ENCODE data around the gene APMAP.

APMAP gene

DNA sequence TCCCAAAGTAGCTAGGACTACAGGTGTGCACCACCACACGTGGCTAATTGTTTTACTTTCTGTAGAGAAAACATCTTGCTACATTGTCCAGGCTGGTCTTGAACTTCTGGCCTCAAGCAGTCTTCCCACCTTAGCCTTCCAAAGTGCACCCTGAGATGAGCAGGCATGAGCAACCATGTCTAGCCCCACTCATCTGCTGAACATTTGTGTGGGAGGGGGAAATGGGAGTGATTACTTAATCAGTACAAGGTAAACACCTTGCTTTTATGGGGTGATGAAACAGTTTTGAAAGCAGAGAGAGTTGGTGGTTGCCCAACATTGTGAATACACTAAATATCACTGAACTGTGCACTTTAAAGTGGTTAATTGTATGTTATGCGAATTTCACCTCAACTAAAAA, 5.3 kb downstream of the APMAP start:
- no peak for DNase-seq (ENCODE audit: low read depth)

GRCh38 chr20:24986436-24987015, 6.0 kb downstream of the APMAP start:
- no peak for DNase-seq (ENCODE audit: low read depth)

DNA sequence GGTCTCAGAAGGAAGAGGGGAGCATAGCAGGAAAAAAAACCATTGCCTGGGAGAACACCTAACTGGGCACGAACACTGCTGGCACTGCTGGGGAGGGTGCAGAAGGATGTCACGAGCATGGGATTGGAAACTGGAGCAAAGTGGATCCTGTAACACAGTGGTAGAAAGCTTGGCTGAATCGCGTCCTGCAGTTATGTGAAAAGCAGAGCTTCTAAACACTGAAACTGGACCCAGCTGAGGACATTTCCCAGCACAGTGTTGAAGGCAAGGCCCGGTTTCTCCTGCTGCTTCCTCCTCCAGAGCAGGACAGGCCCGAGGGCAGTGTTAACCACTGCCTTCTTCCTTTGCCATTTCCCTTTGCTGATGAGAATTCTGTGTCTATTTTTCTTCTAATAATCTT, 6.7 kb downstream of the APMAP start:
- DNase-seq (ENCODE audit: low read depth): no peak

DNA sequence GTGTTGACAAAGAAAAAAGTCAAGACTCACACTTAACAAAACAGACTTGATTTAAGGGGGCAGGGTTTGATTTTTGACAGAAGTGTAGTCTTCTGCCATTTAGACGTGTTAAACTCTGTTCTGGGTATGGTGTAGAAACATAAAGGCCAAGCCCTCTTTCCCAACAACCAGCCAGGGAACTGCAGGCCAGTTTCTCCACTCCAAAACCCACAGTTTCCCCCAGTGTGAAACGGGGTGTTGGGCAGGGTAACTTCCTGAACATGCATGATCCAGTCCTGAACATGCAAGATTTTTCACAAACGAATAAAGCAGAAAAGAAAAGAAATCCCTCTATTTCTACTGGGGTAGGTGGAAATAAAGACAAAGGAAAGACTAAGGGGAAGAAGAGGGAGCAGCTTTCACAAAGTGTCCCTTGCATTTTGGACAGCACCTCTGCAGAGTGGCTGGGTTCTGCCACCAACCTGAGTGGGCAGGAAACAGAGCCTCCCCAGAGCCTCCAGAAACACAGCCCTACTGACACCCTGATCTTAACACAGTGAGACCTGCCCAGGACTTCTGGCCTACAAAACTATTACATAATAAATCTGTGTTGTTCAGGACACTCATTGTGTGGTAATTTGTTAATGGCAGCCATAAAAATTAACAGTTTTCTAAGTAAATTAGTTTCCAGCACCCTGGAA, 7.5 kb downstream of the APMAP start:
- DNase-seq (ENCODE audit: low read depth): no peak

- DNase-seq (ENCODE audit: low read depth): no peak
These were observed 8.7 kb downstream of the APMAP start for GRCh38 chr20:24983896-24984295.

DNA sequence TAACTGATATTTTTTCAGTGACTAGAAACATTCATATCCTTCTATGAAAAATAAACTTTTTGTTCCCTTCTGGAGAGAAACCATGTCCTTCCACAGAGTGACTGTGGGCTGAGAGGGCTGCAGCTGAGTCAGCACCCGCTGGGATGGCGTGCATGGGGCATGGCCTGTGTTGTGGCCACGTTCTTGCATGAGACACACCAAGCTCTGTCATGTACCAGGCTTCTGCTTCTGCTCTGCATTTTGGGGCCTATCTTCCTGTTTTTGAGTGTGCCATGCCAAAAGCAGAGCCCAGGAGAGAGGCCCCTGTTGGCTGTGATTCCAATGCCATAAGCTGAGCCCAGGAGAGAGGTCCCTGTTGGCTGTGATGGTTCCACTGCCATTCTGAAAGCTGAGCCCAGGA, 10.8 kb downstream of the APMAP start:
- no peak for DNase-seq (ENCODE audit: low read depth)

GRCh38 chr20:24981282-24981681, 11.3 kb downstream of the APMAP start:
- DNase-seq (ENCODE audit: low read depth): no peak

- no peak for DNase-seq (ENCODE audit: low read depth)
These were observed 12.1 kb downstream of the APMAP start for GRCh38 chr20:24980291-24981053.

- DNase-seq (ENCODE audit: low read depth): no peak
These were observed 13.3 kb downstream of the APMAP start for GRCh38 chr20:24979036-24979960.

- no peak for DNase-seq (ENCODE audit: low read depth)
These were observed 14.0 kb downstream of the APMAP start for GRCh38 chr20:24978513-24978912.

DNA sequence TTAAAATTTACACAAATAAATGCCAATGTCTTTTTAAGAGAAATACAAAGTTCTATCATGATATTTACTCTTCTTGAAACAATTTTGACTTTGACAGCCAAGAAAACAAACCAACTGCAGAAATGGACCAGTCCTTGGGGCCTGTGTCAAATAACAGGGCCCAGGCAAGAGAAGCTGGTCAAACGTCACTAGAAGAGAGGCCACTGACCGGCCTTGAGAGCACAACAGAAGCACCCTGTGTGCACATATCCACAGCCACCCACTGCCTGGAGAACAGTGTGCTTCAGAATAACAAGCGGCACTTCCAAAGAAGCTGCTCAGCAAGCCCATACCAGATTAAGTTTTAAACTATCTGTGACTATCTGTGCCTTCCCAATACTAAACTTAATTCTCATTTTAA, 14.8 kb downstream of the APMAP start:
- no peak for DNase-seq (ENCODE audit: low read depth)

GRCh38 chr20:24977336-24977735, 15.2 kb downstream of the APMAP start:
- DNase-seq (ENCODE audit: low read depth): no peak

DNA sequence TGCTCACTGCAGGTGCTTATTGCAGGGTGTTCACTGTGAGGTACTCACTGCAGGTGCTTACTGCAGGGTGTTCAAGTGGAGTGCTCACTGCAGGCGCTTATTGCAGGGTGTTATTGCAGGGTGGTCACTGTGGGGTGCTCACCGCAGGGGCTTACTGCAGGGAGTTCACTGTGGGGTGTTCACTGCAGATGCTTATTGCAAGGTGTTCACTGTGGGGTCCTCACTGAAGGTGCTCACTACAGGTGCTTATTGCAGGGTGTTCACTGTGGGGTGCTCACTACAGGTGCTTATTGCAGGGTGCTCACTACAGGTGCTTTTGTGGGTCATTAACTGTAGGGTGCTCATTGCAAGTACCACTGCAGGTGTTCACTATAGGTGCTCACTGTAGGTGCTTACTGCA, 20.2 kb downstream of the APMAP start:
- no peak for DNase-seq (ENCODE audit: low read depth)

DNA sequence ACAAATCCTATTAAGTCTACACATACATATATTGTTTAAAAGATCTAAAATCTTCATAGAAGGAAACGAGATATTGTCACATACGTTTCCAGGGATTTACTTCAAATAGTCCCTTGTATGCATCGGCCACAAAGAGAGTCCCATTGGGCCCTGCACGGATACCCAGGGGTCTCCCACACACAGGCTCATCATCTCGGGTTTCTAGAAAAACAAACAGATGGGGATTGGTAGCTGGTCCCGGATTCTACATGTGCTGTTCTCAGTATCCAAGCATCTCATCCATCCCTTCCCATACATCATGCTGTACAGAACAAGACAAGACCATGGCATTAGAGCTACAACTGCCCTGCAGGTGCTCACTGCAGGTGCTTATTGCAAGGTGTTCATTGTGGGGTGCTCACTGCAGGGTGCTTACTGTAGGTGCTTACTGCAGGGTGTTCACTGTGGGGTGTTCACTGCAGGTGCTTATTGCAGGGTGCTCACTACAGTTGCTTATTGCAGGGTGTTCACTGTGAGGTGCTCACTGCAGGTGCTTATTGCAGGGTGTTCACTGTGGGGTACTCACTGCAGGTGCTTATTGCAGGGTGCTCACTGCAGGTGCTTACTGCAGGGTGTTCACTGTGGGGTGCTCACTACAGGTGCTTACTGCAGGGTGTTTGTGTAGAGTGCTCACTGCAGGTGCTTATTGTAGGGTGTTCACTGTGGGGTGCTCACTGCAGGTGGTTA, 21.0 kb downstream of the APMAP start:
- DNase-seq (ENCODE audit: low read depth): no peak

DNA sequence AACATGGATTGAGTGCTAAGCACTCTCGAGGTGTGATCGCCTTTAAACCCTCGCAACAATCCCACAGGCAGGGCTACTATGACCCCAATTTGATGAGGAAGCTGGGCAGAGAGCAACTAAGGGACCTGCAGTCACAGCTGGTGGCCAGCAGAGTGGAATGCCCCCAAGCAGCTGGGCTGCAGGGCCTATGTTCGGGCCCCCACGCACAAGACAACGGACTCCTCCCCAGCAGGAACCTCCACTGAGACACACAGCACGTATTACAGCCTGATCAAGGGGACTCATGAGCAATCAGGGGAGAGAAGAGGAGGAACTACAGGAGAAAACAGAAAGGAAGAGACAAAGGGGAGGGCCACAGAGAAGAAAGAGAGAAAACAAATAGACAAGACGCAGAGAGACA, 21.8 kb downstream of the APMAP start:
- no peak for DNase-seq (ENCODE audit: low read depth)

DNA sequence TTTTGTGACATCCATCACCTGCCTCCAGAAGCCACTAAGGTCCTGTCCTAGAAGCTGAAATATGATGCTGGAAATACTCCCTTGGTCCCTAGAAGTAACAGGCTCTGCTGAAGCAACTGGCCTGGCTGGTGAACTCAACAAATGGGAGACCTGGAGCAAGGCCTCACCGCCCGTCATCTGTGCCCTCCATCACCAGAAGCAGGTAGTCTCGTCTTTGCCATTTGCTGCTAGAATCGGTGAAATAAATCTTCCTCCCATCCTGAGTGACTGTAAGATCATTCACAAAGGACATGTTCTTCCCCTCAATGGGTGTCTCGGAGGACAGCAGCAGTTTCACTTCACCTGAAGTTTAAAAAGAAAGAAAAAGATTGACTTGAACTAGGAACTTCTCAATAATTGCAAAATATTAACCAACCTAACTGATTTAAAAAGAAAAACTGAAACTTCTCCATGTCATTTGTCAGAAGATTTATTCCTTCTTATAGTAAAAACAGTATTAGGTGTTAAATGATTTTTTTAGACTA, 22.5 kb downstream of the APMAP start:
- no peak for DNase-seq (ENCODE audit: low read depth)

DNA sequence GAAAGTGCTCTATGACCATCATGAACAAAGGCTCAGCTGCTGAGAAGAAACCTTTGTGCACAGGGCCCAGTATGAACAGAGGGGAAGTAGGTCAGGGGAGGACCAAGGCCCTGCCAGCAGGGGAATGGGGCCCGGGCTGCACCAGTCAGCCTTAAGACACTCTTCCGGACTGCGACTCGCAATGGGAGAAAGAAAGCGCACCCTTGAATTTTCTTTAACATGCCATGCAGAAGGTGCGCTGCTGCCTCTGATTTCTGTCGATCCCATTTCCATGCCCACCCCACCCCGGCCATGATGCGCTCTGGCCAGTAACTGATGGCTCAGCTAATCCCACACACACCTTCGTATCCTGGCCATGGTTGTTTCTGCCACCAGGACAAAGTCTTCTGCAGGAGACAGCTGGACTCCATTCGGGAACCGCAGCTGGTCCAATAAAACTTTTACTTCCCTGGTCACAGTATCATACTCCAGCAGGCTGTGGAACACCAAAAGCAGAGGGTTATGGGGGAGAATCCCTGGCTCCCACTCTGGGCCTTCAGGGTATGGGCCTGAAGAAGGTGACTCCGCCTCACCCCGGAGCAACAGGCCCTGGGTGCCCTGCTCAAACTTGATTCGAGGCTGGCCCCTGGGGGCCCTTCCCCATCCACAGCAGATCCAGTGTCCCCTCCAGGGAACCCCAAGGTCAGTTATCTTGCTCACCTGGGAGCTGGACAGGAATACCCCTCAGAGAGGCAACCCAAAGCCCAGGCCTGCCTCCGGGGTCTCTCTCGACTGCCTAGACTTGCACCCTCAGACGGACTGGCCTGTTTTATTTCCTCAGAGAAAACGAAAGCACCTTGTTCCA, 23.1 kb downstream of the APMAP start:
- DNase-seq (ENCODE audit: low read depth): no peak

DNA sequence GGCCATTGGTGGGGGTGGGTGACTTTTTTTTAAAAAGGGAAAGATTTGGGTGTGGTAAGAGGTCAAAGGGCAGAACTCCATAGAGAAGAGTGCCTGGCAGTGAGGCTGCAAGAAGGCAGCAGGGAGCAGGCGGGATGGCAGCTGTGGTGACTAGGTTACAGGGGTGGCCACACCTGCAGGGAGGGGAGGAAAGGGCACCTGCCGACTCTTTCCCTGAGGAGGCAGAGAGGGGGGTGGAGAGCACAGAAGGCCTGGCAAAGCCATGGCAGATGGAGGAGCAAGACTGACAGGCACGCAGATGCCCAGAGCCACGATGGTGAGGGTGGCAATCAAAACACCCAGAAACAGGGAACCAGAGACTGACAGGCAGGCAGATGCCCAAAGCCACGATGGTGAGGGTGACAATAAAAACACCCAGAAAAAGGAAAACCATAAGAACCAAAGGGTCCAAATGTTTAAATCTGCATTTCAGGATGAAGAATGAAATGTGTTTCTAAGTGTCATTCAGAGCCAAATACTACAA, 24.2 kb downstream of the APMAP start:
- DNase-seq (ENCODE audit: low read depth): no peak

DNA sequence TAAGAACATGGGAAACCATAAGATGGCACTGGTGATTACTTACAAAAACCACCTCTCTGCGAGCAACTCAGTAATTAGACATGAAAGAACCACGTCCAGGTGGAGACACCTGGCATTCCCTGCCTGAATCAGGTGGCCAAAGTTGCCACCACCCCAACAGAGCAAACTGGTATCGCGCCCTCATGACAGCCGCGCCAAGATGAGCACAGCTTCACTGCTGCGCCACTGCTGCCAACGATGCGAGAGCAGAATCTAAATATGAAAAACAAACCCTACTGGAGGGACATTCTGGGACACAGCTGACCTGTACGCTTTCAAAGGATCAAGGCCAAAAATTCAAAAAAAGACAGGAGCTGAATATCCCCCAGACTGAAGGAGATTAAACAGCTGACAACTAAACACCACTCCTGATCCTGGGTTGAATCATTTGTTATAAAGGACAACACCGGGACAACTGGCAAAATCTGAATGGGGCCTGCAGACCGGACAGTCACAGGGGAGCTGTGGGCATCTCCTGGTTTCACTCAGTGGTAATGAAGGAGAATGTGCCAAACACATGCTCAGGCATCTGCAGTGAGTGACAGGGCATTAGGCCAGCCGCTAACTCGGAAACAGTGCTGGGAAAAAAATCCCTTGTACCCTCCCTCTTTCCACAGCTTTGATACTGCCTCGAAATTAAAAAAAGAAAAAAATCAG, 26.1 kb downstream of the APMAP start:
- no peak for DNase-seq (ENCODE audit: low read depth)
